Colonic mucosa (tissue), 4 donors: Measurements from ENCODE around the gene SH2D1B. TPM values are rescaled to one million over a fixed set of nuclear protein-coding genes. Genes with fewer than 3 reads are reported as not detected.

ENCODE experiments used
- DNase-seq: peaks from one replicate; pipeline ENCODE4 v3.0.0-alpha.2; 2020
- H3K27ac ChIP-seq: fragments of 200-600 bp; one replicate; pipeline ENCODE4 v1.8.0; 2021
- H3K27me3 ChIP-seq: fragments of 200-600 bp; one replicate; pipeline ENCODE4 v1.8.0; 2021
- H3K36me3 ChIP-seq: fragments of 200-600 bp; one replicate; pipeline ENCODE4 v1.8.0; 2021
- H3K4me1 ChIP-seq: fragments of 200-600 bp; one replicate; pipeline ENCODE4 v1.8.0; 2021; ENCODE audit warnings: mild to moderate bottlenecking
- H3K4me3 ChIP-seq: fragments of 200-600 bp; one replicate; pipeline ENCODE4 v1.8.0; 2021
- H3K9ac ChIP-seq, 2 donors: one replicate each; pipeline ENCODE4 v1.7.0; 2013; ENCODE audit warnings: control low read depth in 2 of 2, low read depth in 2 of 2, low read length in 2 of 2
- H3K9me3 ChIP-seq: fragments of 200-600 bp; one replicate; pipeline ENCODE4 v1.8.0; 2021
- intact Hi-C: fragments of 100-400 bp; cut with DNase I; formaldehyde crosslinking; loops from one replicate; pipeline ENCODE4 v1.14.1; 2022
- total RNA-seq, 2 donors: library from RNA; stranded (reverse); fragmentation: NEBNext Ultra II Directional in 1 of 2; extraction: Animal tissue kit (Norgen Biotek cat#: 25700) in 1 of 2; gene quantifications; one replicate each; pipeline ENCODE4 v1.2.1, GENCODE V29; 2021
- TF ChIP-seq, protein P1 (sequence below): fragments of 200-600 bp; IDR thresholded peaks from one replicate; pipeline ENCODE4 v1.8.0; 2022; ENCODE audit warnings: antibody characterized with exemption, mild to moderate bottlenecking
- donor health status: healthy.
- donor health status: DM: no; HTN: no; CAD: no.
- donor health status: DM: no; HTN: no; CAD: no.

SH2D1B gene
- total RNA-seq, 2 donors from 2014 or later: 0.27 to 0.69 TPM

DNA sequence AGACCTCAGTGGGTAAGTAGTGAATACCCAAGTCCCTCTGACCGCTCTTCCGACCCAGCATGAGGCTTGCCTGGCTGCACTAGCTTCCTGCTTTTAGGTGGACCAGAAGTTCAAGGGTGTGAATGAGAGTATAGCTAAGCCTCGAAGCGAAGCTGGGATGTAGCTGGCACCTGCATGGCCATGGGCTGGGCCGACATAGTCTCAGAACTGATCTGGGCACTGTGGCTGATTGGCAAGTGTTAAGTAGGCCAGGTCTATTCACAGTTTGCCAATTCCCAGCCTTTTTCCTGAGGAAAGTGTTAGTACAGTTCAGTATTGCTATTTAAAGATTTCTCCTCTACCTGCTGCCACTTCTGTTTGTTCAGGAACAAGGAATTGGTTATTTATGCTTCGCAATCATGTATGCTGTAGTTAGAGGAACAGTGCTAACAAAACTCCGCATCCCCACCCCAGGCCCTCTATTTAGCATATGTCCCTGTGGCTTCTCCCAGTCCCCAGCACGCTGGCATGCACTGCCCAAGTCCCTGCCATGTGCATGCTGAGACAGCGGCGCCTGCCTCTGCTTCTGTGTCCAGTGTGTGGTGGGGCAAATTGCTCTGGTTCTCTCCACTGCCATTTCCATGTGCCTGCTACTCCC lies 51.6 kb downstream of the SH2D1B start:
- Histone ChIP-seq H3K4me3 (peak overlapping the region; percentile 1), H3K27me3 (no peaks in the 10 kb centered on the region), H3K9me3 (no peaks in the 10 kb centered on the region), H3K9ac (no peak overlapping the region), H3K36me3 (no peaks in the 10 kb centered on the region), H3K27ac (peak overlapping the region; percentile 43), H3K4me1 (no peaks in the 10 kb centered on the region)
- peak; percentile 44 for DNase-seq
- intact Hi-C loops: no loop called here
- TF ChIP-seq, protein P1, sequence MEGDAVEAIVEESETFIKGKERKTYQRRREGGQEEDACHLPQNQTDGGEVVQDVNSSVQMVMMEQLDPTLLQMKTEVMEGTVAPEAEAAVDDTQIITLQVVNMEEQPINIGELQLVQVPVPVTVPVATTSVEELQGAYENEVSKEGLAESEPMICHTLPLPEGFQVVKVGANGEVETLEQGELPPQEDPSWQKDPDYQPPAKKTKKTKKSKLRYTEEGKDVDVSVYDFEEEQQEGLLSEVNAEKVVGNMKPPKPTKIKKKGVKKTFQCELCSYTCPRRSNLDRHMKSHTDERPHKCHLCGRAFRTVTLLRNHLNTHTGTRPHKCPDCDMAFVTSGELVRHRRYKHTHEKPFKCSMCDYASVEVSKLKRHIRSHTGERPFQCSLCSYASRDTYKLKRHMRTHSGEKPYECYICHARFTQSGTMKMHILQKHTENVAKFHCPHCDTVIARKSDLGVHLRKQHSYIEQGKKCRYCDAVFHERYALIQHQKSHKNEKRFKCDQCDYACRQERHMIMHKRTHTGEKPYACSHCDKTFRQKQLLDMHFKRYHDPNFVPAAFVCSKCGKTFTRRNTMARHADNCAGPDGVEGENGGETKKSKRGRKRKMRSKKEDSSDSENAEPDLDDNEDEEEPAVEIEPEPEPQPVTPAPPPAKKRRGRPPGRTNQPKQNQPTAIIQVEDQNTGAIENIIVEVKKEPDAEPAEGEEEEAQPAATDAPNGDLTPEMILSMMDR: no peak

DNA sequence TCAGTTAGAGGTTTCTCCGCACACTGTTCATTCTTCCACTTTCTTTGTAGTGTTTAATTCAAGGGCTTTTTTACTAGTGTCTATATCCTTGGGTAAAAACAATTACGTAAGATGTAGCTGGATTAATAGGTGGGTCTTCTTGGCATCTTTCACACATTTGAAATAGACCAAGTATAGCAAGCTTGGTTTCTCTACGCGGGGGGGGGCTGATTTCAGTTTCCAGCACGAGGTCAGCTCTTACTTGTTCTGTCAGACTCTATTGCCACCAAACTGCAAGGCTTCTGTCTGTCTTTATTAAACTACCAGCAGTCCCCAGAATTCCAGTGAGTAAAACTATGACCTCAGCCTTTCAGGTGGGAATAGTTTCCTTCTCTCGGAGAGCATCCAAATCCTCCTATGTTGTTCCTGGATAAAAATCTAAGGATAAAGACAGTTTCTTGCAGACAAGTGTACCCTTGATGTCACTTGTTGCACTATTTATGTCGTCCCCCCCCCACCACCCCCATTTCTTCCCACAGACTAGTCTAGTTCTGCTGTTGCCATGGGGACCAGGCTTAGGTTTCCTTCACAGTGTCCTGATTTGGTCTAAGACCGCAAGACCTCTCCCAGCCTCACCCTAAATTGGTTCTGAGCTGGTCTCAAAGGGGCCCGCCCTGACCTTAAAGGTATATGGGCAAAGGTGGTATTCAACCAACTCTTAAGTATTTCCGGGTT lies 52.3 kb downstream of the SH2D1B start:
- Histone ChIP-seq H3K36me3 (no peaks in the 10 kb centered on the region), H3K27ac (peak overlapping the region; percentile 43)

DNA sequence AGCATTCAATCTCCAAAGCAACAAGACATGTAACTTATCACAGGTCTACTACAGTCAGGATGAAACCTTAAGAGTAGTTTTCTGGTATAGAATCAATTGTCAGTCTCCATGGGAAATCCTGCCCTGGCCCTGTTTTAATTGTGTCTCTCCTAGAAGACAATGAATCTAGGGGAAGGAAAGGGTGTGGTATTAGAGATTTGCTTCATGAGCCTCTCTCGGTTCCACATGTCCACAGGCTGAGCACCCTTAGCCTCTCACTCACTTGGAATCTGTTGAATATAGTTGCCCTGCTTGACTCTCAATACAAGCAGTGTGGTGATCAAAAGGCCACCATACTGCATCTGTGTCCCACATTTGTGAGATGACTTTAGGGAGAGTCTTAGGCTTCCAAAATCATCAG lies 53.0 kb downstream of the SH2D1B start:
- H3K9me3 ChIP-seq: no peaks in the 10 kb centered on the region
- H3K4me1 ChIP-seq: no peaks in the 10 kb centered on the region
- intact Hi-C loops: no loop called here
- peak overlapping the region; percentile 43 for H3K27ac ChIP-seq
- TF ChIP-seq, protein P1: no peak
- no peaks in the 10 kb centered on the region for H3K36me3 ChIP-seq
- peak; percentile 7 for DNase-seq
- no peaks in the 10 kb centered on the region for H3K27me3 ChIP-seq
- H3K9ac ChIP-seq: no peak overlapping the region
- no peak overlapping the region for H3K4me3 ChIP-seq

More for the DNA sequence above, 52.3 kb downstream of the SH2D1B start:
- H3K9me3 ChIP-seq: no peaks in the 10 kb centered on the region
- H3K27me3 ChIP-seq: no peaks in the 10 kb centered on the region
- peak; percentile 14 for DNase-seq
- no peak overlapping the region for H3K4me3 ChIP-seq
- no peaks in the 10 kb centered on the region for H3K4me1 ChIP-seq
- TF ChIP-seq, protein P1: no peak
- intact Hi-C loops: no loop called here
- no peak overlapping the region for H3K9ac ChIP-seq

DNA sequence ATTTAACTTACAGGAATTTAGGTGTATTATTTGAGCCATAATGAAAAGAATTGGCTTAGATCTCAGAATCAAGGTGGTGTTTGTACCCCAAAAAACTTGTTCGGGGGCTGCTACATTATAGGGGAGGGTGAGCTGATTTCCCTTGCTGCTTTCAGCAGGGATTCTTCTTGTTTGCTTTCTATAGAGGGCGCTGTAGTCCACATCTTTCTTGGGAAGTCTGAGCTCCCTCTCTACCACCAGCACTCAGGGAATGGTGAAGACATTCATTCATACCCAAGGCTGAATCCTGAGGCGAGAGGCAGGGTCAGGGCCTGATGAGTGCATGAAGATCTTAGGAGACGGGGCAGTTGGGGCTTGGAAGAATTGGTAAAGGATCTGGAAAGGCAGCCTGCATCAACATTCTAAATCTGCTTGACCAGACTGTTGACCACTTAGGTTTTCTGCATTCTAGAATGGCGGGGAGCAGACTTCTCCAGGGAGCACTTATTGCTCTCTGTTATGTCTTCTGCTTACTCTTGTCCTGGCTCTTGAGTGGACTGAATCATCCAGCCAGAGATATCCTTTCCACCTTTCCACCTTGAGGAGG lies 54.2 kb downstream of the SH2D1B start:
- intact Hi-C loops: no loop called here
- no peaks in the 10 kb centered on the region for H3K36me3 ChIP-seq
- no peak overlapping the region for H3K4me3 ChIP-seq
- no peak overlapping the region for H3K27ac ChIP-seq
- H3K4me1 ChIP-seq: no peaks in the 10 kb centered on the region
- no peak overlapping the region for H3K9ac ChIP-seq
- H3K27me3 ChIP-seq: no peaks in the 10 kb centered on the region
- peak; percentile 57 for DNase-seq
- no peaks in the 10 kb centered on the region for H3K9me3 ChIP-seq
- TF ChIP-seq, protein P1: peak; percentile 57

DNA sequence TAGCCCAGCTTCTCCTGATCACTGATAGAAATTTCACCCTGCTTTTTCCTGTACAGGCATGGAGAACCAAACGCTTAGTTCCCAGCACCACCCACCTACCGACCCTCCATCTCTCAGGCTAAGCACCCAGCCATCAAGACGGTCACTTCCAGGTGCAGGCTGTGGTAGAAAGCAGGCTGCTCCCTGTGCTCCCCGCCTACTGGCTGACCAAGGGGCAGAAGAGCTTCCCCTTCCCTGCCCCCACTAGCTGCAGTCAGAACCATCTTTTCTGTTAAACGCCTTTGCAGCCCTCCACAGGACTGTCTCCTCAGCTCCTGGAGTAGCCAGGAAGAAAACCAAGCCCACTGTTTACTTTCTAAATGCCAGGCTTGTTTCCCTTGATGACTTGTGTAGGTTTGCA lies 58.2 kb downstream of the SH2D1B start:
- intact Hi-C loops: loop anchor here (5.0 kb wide), 1 partner anchor 39 kb away; no protein-coding TSS in a partner anchor
- TF ChIP-seq, protein P1: no peak
- H3K27ac ChIP-seq: no peak overlapping the region
- H3K9ac ChIP-seq: no peak overlapping the region
- H3K9me3 ChIP-seq: no peaks in the 10 kb centered on the region
- H3K4me1 ChIP-seq: no peaks in the 10 kb centered on the region
- no peak overlapping the region for H3K4me3 ChIP-seq
- no peaks in the 10 kb centered on the region for H3K27me3 ChIP-seq
- H3K36me3 ChIP-seq: no peaks in the 10 kb centered on the region
- no peak for DNase-seq
